ENCODE results near the gene ERCC6L2.

- TF ChIP-seq REST (IDR thresholded peaks at IDR 0.05; ENCODE audit: insufficient read depth in 1 of 2, low read depth in 2 of 2, low read length in 1 of 2) (no peak), CTCF (IDR thresholded peaks at IDR 0.05) (no peak), SIN3A (IDR thresholded peaks at IDR 0.05; ENCODE audit: borderline replicate concordance, insufficient read depth, low read depth, low read length) (no peak), POLR2AphosphoS5 (IDR thresholded peaks at IDR 0.05; ENCODE audit: low read depth, low read length) (no peak)
Measured at GRCh38 chr9:95876138-95876444, 600 bp downstream of the ERCC6L2 start.
